Keratinocyte (primary cell): ENCODE results near the gene MOV10L1. TPM values are rescaled to one million over a fixed set of nuclear protein-coding genes. Genes with fewer than 3 reads are reported as not detected.

Experiments
- DNase-seq: peaks from one replicate; pipeline ENCODE4 v3.0.0-alpha.2; 2011; ENCODE audit warnings: low read depth, missing footprints, low spot score
- FAIRE-seq: peaks from 2 replicates; lab custom pipeline; 2011; peaks lifted over from hg19 to GRCh38; lab: Jason Lieb, UNC
- H2AFZ ChIP-seq: 2 replicates; pipeline ENCODE4 v1.6.0; 2012; ENCODE audit warnings: low read length, control low read depth, inconsistent platforms; ENCODE audit not compliant: control insufficient read depth
- H3K27ac ChIP-seq: 2 replicates; pipeline ENCODE4 v1.5.1; 2011; ENCODE audit warnings: low read length; ENCODE audit not compliant: control insufficient read depth, insufficient read depth
- H3K27me3 ChIP-seq: 3 replicates; pipeline ENCODE4 v1.6.0; 2011; ENCODE audit warnings: low read length; ENCODE audit not compliant: control insufficient read depth, insufficient read depth; ENCODE audit errors: extremely low read depth
- H3K36me3 ChIP-seq, 2 experiments: 2 replicates in 1 of 2; 3 replicates in 1 of 2; pipeline ENCODE4 v1.5.1; 2011; ENCODE audit warnings: low read length in 2 of 2, mild to moderate bottlenecking in 1 of 2; ENCODE audit not compliant: control insufficient read depth in 2 of 2, insufficient read depth in 2 of 2; ENCODE audit errors: extremely low read depth in 1 of 2
- H3K4me1 ChIP-seq: 3 replicates; pipeline ENCODE4 v1.5.1; 2011; ENCODE audit warnings: low read length; ENCODE audit not compliant: control insufficient read depth, insufficient read depth; ENCODE audit errors: extremely low read depth
- H3K4me2 ChIP-seq: 3 replicates; pipeline ENCODE4 v1.6.0; 2011; ENCODE audit warnings: low read depth, low read length; ENCODE audit not compliant: control insufficient read depth, insufficient read depth; ENCODE audit errors: extremely low read depth
- H3K4me3 ChIP-seq, 3 experiments: fragments of 200-600 bp in 1 of 3; sonication (generic) in 1 of 3; 2 replicates in 2 of 3; 3 replicates in 1 of 3; pipeline ENCODE4 v1.5.1; 2011 to 2016; ENCODE audit warnings: low read length in 3 of 3, mild to moderate bottlenecking in 3 of 3, control low read depth in 2 of 3, inconsistent platforms in 1 of 3, low read depth in 1 of 3, mixed read lengths in 1 of 3, mixed run types in 1 of 3, moderate library complexity in 1 of 3; ENCODE audit not compliant: control insufficient read depth in 2 of 3, insufficient read depth in 2 of 3; ENCODE audit errors: extremely low read depth in 1 of 3
- H3K79me2 ChIP-seq: 2 replicates; pipeline ENCODE4 v1.6.0; 2012; ENCODE audit warnings: low read length; ENCODE audit not compliant: control insufficient read depth, insufficient read depth
- H3K9ac ChIP-seq: 3 replicates; pipeline ENCODE4 v1.6.0; 2011; ENCODE audit warnings: low read length; ENCODE audit not compliant: control insufficient read depth, insufficient read depth; ENCODE audit errors: extremely low read depth
- H3K9me1 ChIP-seq: 3 replicates; pipeline ENCODE4 v1.6.0; 2011; ENCODE audit warnings: low read length; ENCODE audit not compliant: control insufficient read depth, insufficient read depth; ENCODE audit errors: extremely low read depth
- H3K9me3 ChIP-seq: 2 replicates; pipeline ENCODE4 v1.5.1; 2012; ENCODE audit warnings: low read depth, low read length; ENCODE audit not compliant: control insufficient read depth
- H4K20me1 ChIP-seq: 3 replicates; pipeline ENCODE4 v1.6.0; 2011; ENCODE audit warnings: low read length; ENCODE audit not compliant: control insufficient read depth, insufficient read depth; ENCODE audit errors: extremely low read depth
- EZH2 ChIP-seq: IDR thresholded peaks from one replicate; pipeline ENCODE4 v1.6.1; 2012; ENCODE audit warnings: inconsistent platforms, mild to moderate bottlenecking, low read length, moderate library complexity
- dilution Hi-C: fragments of 300-500 bp; cut with MboI; formaldehyde crosslinking; loops from one replicate; pipeline ENCODE4 v1.7.0; 2020; ENCODE audit warnings: low sequenced_read_pairs; ENCODE audit not compliant: extremely low pct_ligation_motif_present
- polyA plus RNA-seq, 5 experiments: library from polyadenylated mRNA; depleted of rRNA in 3 of 5; stranded (reverse) in 3 of 5; stranded (forward) in 1 of 5; unstranded in 1 of 5; fragments of >200 nt; gene quantifications; 1 replicate in 1 of 5; 2 replicates in 3 of 5; 3 replicates in 1 of 5; pipeline versions ENCODE4 v1.2.1 to v1.2.3, GENCODE V29; 2011 to 2012; ENCODE audit warnings: missing spikeins in 2 of 5, low read depth in 1 of 5, low replicate concordance in 1 of 5
- TF ChIP-seq, protein P1 (sequence below), 3 experiments: IDR thresholded peaks in 1 of 3; conservative IDR thresholded peaks in 1 of 3; optimal IDR thresholded peaks in 1 of 3; 2 replicates in 2 of 3; 3 replicates in 1 of 3; pipeline versions ENCODE3 to v1.5.1; 2011; ENCODE audit warnings: low read length in 3 of 3, mild to moderate bottlenecking in 3 of 3, moderate library complexity in 2 of 3, control low read depth in 1 of 3, inconsistent platforms in 1 of 3; ENCODE audit not compliant: insufficient read depth in 2 of 3; ENCODE audit errors: extremely low read depth in 1 of 3

MOV10L1 gene
- polyA plus RNA-seq, 1 donor (not counting 4 experiments of a cell fraction or from before 2014, with no cell fraction given): not detected

DNA sequence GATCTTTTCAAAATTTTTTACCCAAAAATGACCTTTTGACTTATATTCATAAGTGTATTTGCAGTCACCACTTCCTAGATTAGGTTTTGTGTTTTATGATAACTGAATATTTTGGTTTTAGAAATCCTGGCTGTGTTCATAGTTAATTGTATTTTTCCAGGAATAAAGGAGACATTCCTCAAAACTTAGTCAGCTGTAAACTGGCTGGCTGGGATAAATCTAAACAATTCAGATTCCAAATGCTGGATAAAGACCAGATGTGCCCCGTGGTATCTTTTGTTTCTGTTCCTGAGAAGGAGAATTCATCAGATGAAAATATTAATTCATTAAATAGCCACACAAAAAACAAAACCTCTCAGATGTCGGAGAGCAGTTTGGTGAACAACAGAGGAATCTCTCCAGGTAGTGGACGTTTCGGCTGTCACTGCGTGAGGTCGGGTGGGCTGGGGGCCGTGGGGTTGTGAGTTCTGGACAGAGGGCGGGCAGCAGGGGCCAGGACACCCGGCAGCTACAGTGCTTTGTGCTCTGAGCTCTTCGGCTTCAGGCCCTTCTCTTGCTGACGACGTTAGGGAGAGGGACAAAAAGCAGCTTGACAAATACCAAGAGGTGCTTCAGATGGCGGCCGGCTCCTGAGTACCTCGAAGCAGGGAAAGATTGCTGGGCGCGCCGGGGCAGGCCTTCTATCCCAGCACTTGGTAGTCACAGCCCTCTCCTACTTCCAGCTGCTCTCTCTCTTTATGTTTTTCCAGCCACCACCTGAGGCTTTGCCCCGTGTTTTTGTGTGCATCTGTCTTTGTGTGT, 24.6 kb downstream of the MOV10L1 start:
- Histone ChIP-seq H3K9me1 (no peaks in the 10 kb centered on the region), H3K79me2 (no peaks in the 10 kb centered on the region), H2AFZ (peak overlapping the region; percentile 61), H3K27ac (no peak overlapping the region), H3K4me2 (peak overlapping the region; percentile 6), H3K27me3 (peaks cover 11% of the 10 kb centered on the region), H3K36me3 (no peaks in the 10 kb centered on the region), H4K20me1 (no peaks in the 10 kb centered on the region), H3K9ac (no peak overlapping the region), H3K4me3 (no peak overlapping the region), H3K9me3 (no peaks in the 10 kb centered on the region), H3K4me1 (peaks cover 6% of the 10 kb centered on the region)
- no peak for DNase-seq
- no peak for FAIRE-seq
- dilution Hi-C loops: no loop called here
- TF ChIP-seq EZH2: no peak
- TF ChIP-seq, protein P1, sequence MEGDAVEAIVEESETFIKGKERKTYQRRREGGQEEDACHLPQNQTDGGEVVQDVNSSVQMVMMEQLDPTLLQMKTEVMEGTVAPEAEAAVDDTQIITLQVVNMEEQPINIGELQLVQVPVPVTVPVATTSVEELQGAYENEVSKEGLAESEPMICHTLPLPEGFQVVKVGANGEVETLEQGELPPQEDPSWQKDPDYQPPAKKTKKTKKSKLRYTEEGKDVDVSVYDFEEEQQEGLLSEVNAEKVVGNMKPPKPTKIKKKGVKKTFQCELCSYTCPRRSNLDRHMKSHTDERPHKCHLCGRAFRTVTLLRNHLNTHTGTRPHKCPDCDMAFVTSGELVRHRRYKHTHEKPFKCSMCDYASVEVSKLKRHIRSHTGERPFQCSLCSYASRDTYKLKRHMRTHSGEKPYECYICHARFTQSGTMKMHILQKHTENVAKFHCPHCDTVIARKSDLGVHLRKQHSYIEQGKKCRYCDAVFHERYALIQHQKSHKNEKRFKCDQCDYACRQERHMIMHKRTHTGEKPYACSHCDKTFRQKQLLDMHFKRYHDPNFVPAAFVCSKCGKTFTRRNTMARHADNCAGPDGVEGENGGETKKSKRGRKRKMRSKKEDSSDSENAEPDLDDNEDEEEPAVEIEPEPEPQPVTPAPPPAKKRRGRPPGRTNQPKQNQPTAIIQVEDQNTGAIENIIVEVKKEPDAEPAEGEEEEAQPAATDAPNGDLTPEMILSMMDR (optimal IDR thresholded peaks at IDR 0.05 in 1 of 3, IDR thresholded peaks at IDR 0.05 in 1 of 3, conservative IDR thresholded peaks at IDR 0.05 in 1 of 3; ENCODE audit: extremely low read depth in 1 of 3, insufficient read depth in 2 of 3, low read length in 3 of 3): no peak

DNA sequence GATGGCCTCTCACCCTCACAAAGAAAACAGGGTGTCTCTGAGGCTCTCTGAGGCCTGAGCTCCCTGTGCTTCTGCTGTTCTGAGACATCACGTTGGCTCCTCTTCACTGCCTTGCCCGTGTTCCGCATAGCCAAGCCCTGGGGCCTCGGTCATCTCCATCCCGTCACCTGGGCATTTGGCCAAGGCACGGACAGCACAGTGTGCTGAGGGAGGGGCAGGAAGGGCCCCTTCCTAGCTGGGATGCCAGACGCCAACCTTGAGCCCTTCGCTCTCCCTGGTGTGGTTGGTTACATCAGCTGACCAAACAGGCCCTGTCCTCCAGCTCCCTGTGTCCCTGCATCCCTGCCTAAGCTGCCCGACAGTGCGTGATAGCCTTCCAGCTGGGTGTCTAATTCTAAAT, 25.9 kb downstream of the MOV10L1 start:
- H2AFZ ChIP-seq: no peak overlapping the region
- no peak overlapping the region for H3K9ac ChIP-seq
- peaks cover 16% of the 10 kb centered on the region for H3K27me3 ChIP-seq
- H3K4me1 ChIP-seq: peaks cover 6% of the 10 kb centered on the region
- H3K27ac ChIP-seq: no peak overlapping the region
- no peaks in the 10 kb centered on the region for H3K9me3 ChIP-seq
- no peak for DNase-seq
- no peak overlapping the region for H3K4me2 ChIP-seq
- FAIRE-seq: no peak
- H3K9me1 ChIP-seq: no peaks in the 10 kb centered on the region
- TF ChIP-seq, protein P1 (optimal IDR thresholded peaks at IDR 0.05 in 1 of 3, IDR thresholded peaks at IDR 0.05 in 1 of 3, conservative IDR thresholded peaks at IDR 0.05 in 1 of 3; ENCODE audit: extremely low read depth in 1 of 3, insufficient read depth in 2 of 3, low read length in 3 of 3): no peak
- TF ChIP-seq EZH2: no peak
- no peaks in the 10 kb centered on the region for H3K79me2 ChIP-seq
- H3K36me3 ChIP-seq: no peaks in the 10 kb centered on the region
- no peaks in the 10 kb centered on the region for H4K20me1 ChIP-seq
- dilution Hi-C loops: no loop called here
- no peak overlapping the region for H3K4me3 ChIP-seq
